GM19240 (cell line): ENCODE measurements around the gene MYO1H.

Experiments used
- DNase-seq: peaks from one replicate; pipeline ENCODE4 v3.0.0; 2011; ENCODE audit warnings: low spot score; ENCODE audit not compliant: insufficient read length

Gene MYO1H

DNA sequence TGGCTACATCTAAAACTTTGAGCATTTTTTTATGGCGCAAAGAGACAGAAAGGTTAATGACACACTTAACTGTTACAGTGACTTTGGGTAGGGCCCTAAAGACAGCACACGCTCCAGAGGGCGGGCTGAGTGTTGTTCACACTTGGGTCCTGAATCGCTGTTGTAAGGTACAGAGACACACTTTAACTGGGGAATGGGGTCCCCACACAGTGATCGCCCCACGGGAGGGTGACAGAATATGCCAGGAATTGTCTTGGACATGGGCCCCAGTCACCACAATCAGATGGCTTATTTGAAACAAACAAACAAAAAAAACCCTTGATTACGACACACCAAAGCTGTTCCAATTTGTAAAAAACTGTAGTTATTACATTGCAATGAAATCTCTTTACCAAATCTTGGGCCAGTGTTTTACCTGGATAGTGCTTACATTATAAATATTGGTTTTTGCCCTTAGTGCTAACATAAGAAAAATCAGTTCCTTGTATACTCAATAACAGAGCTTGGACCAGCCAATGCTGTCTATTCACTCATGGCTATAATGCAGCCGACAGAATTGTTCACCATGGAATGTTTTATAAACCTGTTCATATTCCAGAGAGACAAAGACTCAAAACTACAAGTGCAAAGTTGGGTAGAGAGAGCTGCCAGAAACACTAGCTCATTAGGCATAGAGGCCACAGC is 101.1 kb downstream of the MYO1H start:
- DNase-seq = no peak

DNA sequence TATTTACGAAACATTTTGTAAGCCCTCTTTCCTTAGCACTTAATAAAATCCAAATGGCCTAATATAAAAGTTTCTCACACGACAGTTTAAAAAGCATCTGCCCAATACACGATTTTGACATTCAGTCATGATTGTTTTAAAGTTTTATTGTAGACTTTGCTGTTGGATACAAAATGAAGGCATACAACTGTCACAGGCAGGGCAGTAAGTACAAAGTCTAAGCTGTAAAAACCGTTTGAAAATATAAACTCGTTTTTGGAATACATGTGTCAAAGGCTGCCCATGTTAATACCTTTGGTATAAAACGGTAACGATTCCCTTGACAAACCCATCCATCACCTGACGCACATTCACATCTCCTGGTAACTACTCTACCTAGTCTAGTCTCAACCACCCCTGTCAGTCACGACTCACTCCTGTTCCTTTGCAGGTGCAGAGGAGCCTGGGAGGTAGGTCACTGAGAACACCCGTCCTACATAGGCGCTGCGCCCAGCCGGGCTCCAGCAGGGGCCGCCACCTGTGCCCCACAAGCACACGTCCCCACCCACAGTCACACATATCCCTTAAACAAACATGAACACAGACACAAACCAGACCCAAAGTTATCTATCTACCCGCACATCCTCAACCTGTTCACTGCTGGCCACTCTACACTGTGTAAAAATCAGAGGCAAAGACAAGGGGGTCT is 102.3 kb downstream of the MYO1H start:
- no peak for DNase-seq

DNA sequence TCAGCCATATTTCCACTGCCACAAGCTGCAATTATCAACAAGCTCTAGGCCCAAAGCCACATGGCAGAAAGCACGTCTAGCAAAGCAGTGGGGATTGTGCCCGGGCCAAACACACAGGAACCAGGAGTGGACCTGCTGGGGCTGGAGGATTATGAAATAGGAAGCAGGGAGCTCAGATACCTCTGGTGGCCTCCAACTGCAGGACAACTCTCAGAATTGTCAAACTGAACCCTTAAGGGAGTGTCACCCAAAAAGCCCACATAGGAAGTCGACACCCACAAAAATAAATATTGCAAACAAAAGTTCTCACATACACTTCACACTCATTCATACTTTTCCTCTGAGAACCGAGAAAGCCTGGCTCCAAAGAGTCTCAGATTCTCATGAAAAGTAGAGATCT is 103.3 kb downstream of the MYO1H start:
- no peak for DNase-seq

DNA sequence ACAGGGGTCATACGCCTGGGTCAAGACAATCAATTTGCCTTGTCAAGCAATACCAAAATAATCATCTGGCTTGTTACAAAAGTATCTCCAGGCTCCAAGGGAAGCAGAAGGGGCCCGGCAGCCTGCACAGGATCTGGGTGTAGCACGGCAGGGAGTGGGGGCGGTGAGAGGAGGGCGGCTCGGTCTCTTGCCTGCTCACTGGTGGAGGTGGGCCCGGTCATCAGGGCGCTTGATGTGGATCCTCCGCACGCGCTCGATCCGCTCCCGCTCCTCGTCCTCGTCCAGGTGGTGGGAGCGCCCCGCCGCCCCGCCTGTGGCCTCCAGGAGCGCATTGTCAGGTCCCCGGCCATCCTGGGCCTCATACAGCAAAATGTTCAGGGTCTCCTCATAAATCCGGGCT is 103.7 kb downstream of the MYO1H start:
- DNase-seq = no peak

DNA sequence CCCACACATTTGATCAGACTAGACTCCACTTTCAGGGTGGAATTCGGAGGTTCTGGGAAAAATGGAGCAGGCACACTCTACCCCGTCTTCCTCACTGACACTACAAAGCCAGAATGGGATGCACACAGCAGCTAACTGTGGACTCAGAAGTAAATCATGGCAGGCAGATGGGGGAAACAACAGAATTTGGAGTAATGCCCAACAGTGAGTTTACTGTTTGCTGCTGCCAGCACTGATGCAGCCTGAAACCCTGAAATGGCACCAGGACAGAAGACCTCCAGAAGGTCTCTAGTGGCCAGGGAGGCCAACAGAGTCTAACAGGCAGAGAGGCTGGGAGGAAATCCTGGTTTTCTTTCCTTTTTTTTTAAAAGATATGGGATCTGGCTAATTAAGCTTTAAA is 104.8 kb downstream of the MYO1H start:
- no peak for DNase-seq

DNA sequence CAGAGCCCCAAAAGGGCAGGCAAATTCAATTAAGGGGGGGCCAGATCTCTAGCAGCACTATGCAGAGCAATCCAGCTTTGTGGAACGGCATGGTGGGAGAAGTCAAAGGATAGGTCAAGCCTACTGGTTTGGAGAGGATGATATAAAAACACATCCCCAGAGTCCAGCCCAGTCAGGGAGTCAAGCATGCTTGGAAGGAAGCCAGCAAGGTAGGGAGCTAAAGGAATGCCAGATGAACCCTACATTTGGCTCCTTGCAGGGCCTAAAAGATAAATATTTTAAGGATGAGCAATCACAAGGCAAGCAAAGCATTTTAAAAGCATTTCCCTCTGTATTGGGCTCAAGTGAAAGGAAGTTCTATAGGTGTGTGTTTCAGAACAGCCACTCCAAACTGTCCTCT is 108.0 kb downstream of the MYO1H start:
- DNase-seq = no peak

DNA sequence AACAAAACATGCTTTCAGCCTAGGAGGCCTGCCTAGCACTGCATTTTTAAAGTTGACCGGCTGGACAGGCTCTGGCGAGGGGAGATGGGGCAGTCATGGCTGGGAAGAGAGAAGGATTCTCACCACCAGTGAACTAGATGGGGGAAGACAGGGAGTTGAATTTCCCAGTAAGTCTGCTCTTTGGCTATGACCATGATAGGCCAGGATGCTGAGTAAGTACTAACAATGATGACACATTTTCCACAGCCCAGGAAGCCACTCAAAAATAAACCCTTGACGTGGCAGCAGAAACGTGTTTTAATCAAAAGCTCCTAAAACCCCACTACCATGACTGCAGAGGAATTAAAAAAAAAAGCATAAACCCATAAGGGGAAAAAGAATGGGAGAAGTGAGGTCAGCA is 110.4 kb downstream of the MYO1H start:
- DNase-seq = no peak

DNA sequence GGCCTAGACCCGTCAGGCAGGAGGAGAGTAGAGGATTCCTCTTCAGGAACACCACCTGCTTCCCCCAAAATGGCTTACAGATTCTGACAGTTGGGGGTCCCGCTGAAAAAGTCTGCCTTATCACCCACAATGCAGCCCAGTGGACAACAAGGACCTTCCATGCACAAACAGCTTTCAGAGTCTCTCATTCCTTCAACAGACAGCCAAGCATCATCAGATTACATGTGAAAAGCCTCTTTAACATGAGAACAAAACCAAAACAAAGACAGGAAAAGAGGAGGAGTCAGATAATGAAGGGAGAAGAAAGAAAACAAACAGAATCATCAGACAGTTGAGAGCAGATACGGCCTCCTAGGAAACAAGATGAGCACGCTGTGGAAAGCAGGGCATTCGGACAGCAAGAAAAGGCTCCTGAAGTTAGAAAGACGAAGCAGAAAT is 111.1 kb downstream of the MYO1H start:
- DNase-seq = no peak

DNA sequence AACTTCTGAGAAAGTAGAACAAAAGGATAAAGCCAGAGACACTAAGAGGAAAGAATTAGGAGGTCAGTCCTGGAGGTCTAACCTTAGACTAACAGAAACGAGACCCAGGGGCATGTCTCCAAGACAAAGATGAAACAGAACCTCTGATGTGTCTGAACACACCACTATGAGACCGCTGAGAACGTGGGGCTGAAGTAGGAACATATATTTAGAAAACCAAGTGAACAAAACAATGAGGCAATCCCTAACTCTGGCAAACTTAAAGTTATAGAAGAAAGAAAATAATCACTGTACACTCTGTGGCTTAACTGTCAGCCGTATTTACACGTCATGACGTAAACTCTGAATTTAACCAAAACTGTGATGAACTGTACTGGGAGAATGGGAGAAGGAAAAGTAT is 111.5 kb downstream of the MYO1H start:
- no peak for DNase-seq

DNA sequence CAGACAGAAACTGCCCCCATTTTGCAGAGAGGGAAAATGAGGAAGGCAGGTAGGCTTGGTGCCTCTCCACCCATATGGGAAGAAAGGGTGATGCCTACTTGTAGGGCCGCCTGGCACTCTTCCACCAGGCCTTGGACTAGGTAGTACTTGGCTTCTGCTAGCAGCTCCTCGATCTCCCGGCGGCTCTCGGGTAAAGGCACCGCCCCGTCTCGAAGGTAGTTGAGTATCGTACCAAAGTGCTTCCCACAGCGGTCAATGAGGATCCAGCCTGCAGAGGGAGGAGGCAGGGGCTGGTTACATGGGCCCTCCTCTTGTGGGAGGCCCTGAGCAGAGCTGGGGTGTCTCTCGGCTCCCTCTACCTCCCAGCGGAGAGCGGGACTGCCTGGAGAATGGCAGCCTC is 112.8 kb downstream of the MYO1H start:
- DNase-seq = no peak

DNA sequence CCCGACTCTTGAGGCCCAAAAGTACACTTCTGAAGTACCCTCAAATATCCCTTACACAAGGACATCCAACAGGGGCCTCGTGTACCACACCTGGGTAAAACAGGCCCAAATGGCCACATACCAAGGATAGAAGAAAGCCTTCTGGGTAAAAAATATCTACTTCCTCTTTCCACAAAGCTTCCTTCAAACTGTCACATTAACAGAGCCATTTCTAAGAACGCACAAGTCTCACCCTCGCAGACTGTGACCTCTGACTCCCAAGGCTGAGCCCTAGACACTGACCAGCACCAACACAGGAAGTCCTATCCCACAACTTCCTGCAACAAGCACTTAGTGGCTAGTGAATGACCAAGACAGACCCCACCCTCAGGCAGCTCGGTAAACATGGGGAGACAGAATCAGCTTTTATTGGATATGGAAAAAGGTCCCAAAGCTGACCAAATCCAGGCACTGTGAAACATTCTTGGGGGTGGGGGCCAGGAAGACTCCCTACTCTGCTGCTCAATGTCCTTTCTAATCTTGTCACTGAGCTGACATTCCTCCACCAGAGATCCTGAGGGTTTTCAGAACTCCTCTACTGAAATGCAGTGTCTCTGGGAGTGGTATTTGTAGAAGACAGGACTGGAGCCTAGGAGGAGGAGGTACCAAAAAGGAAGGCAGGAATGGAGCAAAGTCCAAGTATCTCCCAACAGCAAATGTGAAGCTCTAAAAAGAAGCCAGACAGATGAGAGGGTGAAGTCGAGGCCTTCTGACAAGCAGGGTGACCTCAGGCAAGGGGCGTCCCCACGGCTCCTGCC is 113.5 kb downstream of the MYO1H start:
- no peak for DNase-seq

DNA sequence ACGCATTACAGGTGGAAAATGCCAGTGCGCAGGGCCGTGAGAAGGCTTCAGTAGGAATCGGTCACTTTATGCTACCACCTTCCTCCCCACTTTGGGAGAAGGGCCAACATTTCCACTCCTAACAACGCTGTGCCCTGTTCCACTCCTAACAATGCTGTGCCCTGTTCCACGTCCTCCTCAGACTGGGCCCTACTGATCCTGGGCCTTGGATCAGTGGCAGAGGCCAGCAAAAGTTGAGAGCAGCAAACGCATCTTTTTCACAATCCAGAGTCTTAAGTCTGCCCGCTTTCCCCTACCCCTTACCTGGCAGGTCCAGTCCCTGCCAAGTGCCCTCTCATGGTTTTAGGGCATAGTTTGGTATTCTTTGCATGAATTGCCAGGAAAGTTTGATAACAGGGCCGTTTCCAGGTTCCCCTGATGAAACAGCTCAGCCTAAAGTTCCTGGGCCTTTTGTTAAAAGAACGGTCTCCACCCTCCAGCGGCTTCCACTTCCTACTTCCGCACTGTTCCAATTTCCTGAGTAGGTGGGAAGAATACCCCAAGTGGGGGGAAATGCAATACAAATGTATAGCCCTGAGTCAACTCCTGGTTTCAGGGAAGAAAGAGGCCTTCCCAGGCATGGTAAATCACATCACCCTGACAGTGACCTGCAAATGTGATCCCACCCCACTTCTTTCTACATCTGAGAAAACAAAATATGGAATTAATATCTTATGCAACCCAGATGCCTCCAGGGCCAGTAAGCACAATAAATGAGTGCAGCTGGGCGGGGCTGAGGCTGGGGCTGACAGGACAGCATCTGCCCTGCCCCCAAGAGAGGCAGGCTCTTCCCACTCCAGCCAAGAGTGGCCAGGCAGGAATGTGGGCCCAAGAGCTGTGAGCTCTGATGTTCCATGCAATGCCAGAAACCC is 114.4 kb downstream of the MYO1H start:
- DNase-seq = no peak

DNA sequence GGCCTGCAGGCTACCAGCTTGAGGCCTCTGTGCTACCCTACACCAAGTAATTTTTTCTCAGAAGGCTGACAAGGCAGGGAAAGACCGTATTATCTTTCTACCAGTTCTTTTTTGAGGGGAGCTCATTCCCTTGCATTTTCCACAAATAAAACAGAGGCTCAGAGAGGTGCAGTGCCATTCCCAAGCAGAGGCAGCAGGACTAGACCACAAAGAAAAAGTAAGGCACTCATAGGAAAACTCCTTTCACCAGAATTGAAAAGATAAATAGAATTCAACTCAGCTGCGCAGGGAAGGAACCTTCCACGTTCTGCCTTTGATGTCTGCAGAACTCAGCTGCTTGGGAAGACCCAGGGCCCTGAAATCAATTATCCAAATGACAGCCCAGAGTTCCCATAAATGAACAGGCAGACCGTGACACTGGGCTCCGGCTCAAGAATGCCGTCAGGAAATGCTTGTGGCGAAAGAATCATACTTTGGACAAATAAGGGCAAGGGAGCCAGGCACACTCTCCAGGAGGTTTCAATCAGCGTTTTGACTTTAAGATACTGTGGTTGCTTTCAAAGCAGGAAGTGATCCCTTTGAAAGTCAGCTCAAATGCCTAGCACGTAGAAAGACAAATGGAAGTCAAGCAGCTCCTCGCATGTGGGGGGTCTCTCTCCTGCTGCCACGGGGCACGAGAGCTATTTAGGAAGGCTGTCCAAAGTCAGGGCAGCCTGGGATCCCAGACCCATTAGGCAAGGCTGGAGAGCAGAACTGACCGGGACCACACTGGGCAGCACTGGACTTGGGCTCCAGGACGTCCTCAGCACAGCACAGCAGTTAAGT is 115.4 kb downstream of the MYO1H start:
- DNase-seq = no peak

DNA sequence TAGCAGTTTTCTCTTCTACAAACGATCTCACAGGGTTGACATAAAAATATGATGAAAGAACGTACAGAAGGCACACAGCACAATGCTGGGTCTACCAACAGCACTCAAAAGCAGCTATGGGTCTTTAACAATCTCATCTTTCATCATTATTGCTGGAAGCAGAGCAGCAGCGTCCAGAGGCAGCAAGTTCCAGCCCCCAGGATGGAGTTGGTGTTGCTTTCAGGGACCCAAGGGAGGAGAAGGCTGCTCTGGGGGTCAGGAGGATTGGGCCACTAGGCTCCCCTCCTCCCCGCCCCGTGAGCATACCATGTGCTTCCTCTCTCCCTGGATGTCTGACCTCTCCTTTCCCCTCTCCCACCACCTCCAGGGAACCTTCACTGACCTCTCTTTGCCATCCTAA is 116.1 kb downstream of the MYO1H start:
- no peak for DNase-seq

DNA sequence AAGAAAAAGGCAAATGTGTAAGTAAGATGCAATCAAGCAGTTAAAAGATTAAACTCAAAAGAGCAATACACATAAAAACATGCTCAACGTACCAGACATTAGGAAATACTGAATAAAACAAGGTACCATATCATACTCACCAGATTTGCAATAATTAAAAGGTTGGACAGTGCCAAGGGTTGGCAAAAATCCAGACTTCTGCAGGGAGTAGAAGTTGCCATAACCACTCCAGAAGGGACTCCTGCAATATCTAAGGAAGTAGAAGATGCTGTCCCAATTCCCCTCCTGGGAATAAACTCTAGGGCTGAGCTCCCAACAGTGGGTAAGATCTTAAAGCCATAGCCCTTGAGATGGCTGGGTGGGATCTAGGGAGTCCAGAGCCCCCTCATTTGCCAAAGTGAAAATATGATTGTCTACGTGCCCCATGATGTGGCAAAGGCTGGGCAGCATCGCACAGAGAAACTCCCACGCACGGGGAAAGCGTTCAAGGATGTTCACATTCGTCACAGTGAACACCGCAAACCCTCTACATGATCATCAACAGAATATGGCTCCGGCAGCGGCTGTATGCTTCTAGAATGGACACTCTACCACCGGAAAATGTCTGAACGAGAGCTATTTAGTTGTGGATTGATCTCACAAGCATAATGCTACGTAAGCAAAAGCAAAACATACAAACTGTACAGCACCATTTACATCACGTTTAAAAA is 117.1 kb downstream of the MYO1H start:
- no peak for DNase-seq

DNA sequence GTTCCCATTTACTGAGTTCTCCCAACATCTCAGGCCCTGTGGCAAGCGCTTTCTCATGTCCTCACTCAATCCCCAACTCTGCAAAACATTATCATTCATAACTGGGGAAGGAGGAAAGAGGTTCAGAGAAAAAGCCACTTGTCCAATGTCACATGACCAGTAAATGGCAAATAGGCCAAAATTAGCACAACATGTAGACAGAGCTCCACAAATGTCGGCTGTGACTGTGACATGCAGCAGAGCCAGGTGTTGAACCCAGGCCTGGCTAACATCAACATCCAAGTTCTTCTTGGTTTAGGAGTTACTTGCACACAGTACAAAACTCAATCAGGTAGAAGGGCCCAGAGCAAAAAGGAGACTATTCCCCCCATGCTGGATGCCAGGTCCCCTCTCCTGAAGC is 118.6 kb downstream of the MYO1H start:
- no peak for DNase-seq

DNA sequence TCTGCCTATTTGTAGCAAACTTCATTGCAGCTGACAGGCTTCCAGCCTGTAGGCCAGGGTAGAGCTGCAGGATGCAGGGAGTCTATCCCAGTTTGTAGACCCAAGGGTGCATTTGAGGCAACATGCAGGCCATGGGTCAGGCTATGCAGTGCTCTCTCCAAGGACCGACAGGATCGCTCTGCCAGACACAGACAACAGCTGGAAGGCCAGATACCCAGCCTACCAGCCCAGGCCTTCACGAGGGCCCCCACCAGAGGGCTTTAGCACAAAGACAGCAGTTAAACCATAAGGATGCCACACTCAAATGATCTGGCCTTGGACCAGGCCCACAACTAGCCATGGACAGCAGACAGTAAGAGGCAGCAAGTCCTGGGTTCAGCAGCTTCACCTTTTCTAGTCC is 119.1 kb downstream of the MYO1H start:
- no peak for DNase-seq

DNA sequence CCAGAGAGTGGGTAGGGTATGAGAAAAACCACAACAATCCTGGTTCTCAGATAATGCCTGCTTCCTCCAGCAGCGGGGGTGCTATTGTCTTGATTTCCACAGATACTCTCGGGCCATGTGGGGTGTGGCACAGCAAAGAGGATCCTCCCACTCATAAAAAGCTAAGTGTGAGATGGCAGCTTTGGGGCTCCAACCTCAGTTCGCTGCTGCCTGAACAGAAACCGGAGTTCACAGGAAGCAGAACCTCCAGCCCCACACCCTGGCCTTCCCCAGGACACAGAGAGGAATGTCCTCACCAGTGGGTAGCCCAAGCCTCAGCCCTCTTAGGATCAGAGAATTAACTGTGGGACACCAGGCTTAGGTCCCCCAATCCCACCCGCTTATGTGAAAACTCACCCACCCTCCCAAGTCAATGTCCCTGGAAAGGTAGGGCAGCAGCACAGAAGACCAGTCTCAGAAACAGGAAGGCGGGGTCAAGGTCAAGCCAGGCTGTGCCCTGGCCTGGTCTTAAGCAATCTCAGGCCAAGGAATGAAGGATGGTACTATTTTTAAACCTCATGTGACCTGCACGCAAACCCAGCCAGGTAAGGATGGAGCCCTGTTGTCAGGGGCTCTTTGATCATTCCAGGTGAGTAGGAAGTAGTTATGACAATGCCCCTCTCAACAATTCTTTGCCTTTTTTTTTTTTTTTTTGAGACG is 120.4 kb downstream of the MYO1H start:
- DNase-seq = no peak

DNA sequence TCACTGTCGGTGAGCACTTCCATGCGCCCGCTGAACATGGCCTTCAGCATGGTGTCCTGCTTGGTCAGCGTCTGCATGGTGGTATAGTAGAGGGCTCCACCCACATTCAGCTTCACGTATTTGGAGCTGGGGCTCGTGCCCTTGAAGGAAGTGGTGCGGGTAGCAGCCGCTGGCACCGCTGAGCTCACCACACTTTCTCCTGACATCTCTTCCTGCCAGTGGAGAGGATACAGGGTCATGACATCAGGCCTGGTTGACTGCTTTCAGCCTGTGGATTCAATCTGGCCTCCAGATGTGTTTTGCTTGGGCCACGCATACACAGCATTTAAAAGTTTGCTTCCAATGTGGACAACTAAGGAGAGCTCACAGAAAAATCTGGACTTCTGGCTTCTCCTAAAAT is 121.8 kb downstream of the MYO1H start:
- DNase-seq = no peak
